SK-N-SH (cell line): ENCODE measurements around the gene COX5B. TPM values are rescaled to one million over a fixed set of nuclear protein-coding genes. Genes with fewer than 3 reads are reported as not detected.
"Not testable (repeated sequence)": the region's sequence is repeated elsewhere in the genome, so short reads cannot be mapped to it uniquely, and the experiment has no call there.

Experiments used
- CTCF ChIA-PET: fragments of 300-600, 350-600 bp; formaldehyde crosslinking; extraction: SDS; loops from one replicate; lab custom pipeline; 2021; lab: Yijun Ruan, JAX
- POLR2A ChIA-PET: fragments of 350-600 bp; sonication (Branson Sonifier 250); formaldehyde crosslinking; extraction: SDS; loops from one replicate; lab custom pipeline; 2020; ENCODE audit warnings: antibody characterized with exemption, inconsistent platforms; lab: Yijun Ruan, JAX
- DNase-seq: peaks from one replicate; pipeline ENCODE4 v3.0.0; 2012
- H2AFZ ChIP-seq: fragments of 200-600 bp; sonication (generic); 2 replicates; pipeline ENCODE4 v1.8.1; 2016; ENCODE audit warnings: antibody characterized with exemption, mild to moderate bottlenecking, low read depth
- H3F3A ChIP-seq: fragments of 200-600 bp; sonication (generic); replicated peaks from 2 replicates; pipeline ENCODE3; 2016; ENCODE audit warnings: antibody characterized with exemption, mild to moderate bottlenecking; ENCODE audit not compliant: insufficient read depth
- H3K27ac ChIP-seq, 2 experiments: fragments of 200-500 bp in 1 of 2; fragments of 200-600 bp in 1 of 2; sonication (Bioruptor generic) in 1 of 2; sonication (generic), shearing (Covaris generic) in 1 of 2; 2 replicates each; pipeline versions ENCODE4 v1.5.1 to v1.6.1; 2014 to 2016; ENCODE audit warnings: low read depth in 2 of 2, inconsistent platforms in 1 of 2, low read length in 1 of 2, mild to moderate bottlenecking in 1 of 2, mixed read lengths in 1 of 2
- H3K27me3 ChIP-seq: fragments of 200-600 bp; sonication (generic), shearing (Covaris generic); 2 replicates; pipeline ENCODE4 v1.6.1; 2016; ENCODE audit warnings: mixed run types; ENCODE audit not compliant: insufficient read depth
- H3K36me3 ChIP-seq, 2 experiments: fragments of 200-500 bp in 1 of 2; fragments of 200-600 bp in 1 of 2; sonication (Bioruptor generic) in 1 of 2; sonication (generic) in 1 of 2; replicated peaks in 1 of 2; 2 replicates each; pipeline versions ENCODE3 to v1.5.1; 2014 to 2016; ENCODE audit warnings: low read length in 1 of 2, mild to moderate bottlenecking in 1 of 2; ENCODE audit not compliant: insufficient read depth in 2 of 2, control insufficient read depth in 1 of 2
- H3K4me1 ChIP-seq, 2 experiments: fragments of 200-500 bp in 1 of 2; fragments of 200-600 bp in 1 of 2; sonication (Bioruptor generic) in 1 of 2; sonication (generic), shearing (Covaris generic) in 1 of 2; 2 replicates each; pipeline versions ENCODE4 v1.5.1 to v1.6.1; 2014 to 2016; ENCODE audit warnings: low read depth in 1 of 2, low read length in 1 of 2, mixed run types in 1 of 2; ENCODE audit not compliant: insufficient read depth in 2 of 2, control insufficient read depth in 1 of 2
- H3K4me2 ChIP-seq: fragments of 200-600 bp; sonication (generic), shearing (Covaris generic); 2 replicates; pipeline ENCODE4 v1.6.1; 2017; ENCODE audit warnings: mixed run types
- H3K4me3 ChIP-seq, 2 experiments: fragments of 200-500 bp in 1 of 2; fragments of 200-600 bp in 1 of 2; sonication (Bioruptor generic) in 1 of 2; sonication (generic), shearing (Covaris generic) in 1 of 2; 2 replicates each; pipeline versions ENCODE4 v1.5.1 to v1.8.1; 2014 to 2016; ENCODE audit warnings: low read depth in 2 of 2, inconsistent platforms in 1 of 2, low read length in 1 of 2, mild to moderate bottlenecking in 1 of 2, mixed read lengths in 1 of 2, moderate library complexity in 1 of 2
- H3K79me2 ChIP-seq: fragments of 200-600 bp; sonication (generic); 2 replicates; pipeline ENCODE4 v1.8.1; 2017; ENCODE audit warnings: mild to moderate bottlenecking; ENCODE audit not compliant: insufficient read depth
- H3K9ac ChIP-seq: fragments of 200-600 bp; sonication (generic); 2 replicates; pipeline ENCODE4 v1.6.1; 2017; ENCODE audit warnings: mixed run types
- H3K9me2 ChIP-seq: fragments of 200-600 bp; sonication (generic); 2 replicates; pipeline ENCODE4 v1.6.1; 2017; ENCODE audit warnings: mixed run types
- H3K9me3 ChIP-seq: fragments of 200-600 bp; sonication (generic); 2 replicates; pipeline ENCODE4 v1.6.1; 2017; ENCODE audit warnings: mixed run types, mild to moderate bottlenecking, moderate library complexity
- H4K20me1 ChIP-seq: fragments of 200-600 bp; sonication (generic); 2 replicates; pipeline ENCODE4 v1.6.1; 2017; ENCODE audit warnings: mild to moderate bottlenecking, mixed run types; ENCODE audit not compliant: insufficient read depth
- CTCF ChIP-seq: fragments of 200-600 bp; sonication (generic); IDR thresholded peaks from 2 replicates; pipeline ENCODE4 v1.6.1; 2017; ENCODE audit warnings: antibody characterized with exemption, mild to moderate bottlenecking, moderate library complexity
- EZH2phosphoT487 ChIP-seq: fragments of 200-600 bp; sonication (generic); IDR thresholded peaks from 2 replicates; pipeline ENCODE4 v1.6.1; 2017; ENCODE audit warnings: low read depth, mixed run types, mild to moderate bottlenecking, antibody characterized with exemption, moderate library complexity, borderline replicate concordance
- FOXM1 ChIP-seq: IDR thresholded peaks from 2 replicates; pipeline ENCODE4 v1.4.0; 2012; ENCODE audit warnings: low read depth, mild to moderate bottlenecking
- MAX ChIP-seq: IDR thresholded peaks from 2 replicates; pipeline ENCODE4 v1.4.0; 2012; ENCODE audit warnings: low read depth
- MEF2A ChIP-seq: IDR thresholded peaks from 2 replicates; pipeline ENCODE4 v1.4.0; 2012; ENCODE audit warnings: low read depth, borderline replicate concordance
- MXI1 ChIP-seq: IDR thresholded peaks from 2 replicates; pipeline ENCODE4 v1.6.1; 2012; ENCODE audit warnings: mild to moderate bottlenecking, low read depth, low read length, improper control_type of control experiment
- POLR2AphosphoS5 ChIP-seq: IDR thresholded peaks from 2 replicates; pipeline ENCODE4 v1.6.1; 2012; ENCODE audit warnings: low read depth, low read length
- RCOR1 ChIP-seq: fragments of 150-350 bp; IDR thresholded peaks from 2 replicates; pipeline ENCODE4 v1.6.1; 2017; ENCODE audit warnings: antibody characterized with exemption, low read length
- RFX5 ChIP-seq: IDR thresholded peaks from 2 replicates; pipeline ENCODE4 v1.6.1; 2012; ENCODE audit warnings: mild to moderate bottlenecking, improper control_type of control experiment, low read length
- RXRA ChIP-seq: IDR thresholded peaks from 2 replicates; pipeline ENCODE4 v1.4.0; 2012; ENCODE audit warnings: low read depth, mild to moderate bottlenecking, borderline replicate concordance
- TAF1 ChIP-seq: IDR thresholded peaks from 2 replicates; pipeline ENCODE4 v1.6.1; 2012; ENCODE audit warnings: low read depth, mild to moderate bottlenecking, low read length, moderate library complexity, borderline replicate concordance
- USF1 ChIP-seq: IDR thresholded peaks from 2 replicates; pipeline ENCODE4 v1.4.0; 2012; ENCODE audit warnings: low read depth, borderline replicate concordance
- USF2 ChIP-seq: fragments of 150-350 bp; IDR thresholded peaks from 2 replicates; pipeline ENCODE4 v1.6.1; 2017; ENCODE audit warnings: antibody characterized with exemption, low read length, low read depth, borderline replicate concordance
- WGBS: methylation state at CpG from one replicate; pipeline ENCODE4 v1.1.6; 2017; ENCODE audit warnings: low lambda C conversion rate; 5-methylcytosine and 5-hydroxymethylcytosine counted together
- polyA plus RNA-seq, 3 experiments: library from polyadenylated mRNA; depleted of rRNA; stranded (reverse); fragments of >200 nt; gene quantifications; 2 replicates each; pipeline ENCODE4 v1.2.3, GENCODE V29; 2012

The COX5B gene
- polyA plus RNA-seq, 1 of the 3 experiments (the other 2 are of a cell fraction): 702 TPM

GRCh38 chr2:97670471-97670870, 24.6 kb downstream of the COX5B start (continued):
- TF ChIP-seq TAF1: no peak
- no peak for TF ChIP-seq RXRA
- TF ChIP-seq, all 33 proteins: peak for 0

GRCh38 chr2:97671526-97671925, 25.7 kb downstream of the COX5B start:
- TF ChIP-seq EZH2phosphoT487: no peak
- no peak for TF ChIP-seq MEF2A
- TF ChIP-seq MXI1: no peak
- TF ChIP-seq USF2: no peak
- H2AFZ ChIP-seq: no peak overlapping the region
- DNase-seq: no peak
- H3F3A ChIP-seq: no peaks in the 10 kb centered on the region
- H3K4me1 ChIP-seq: no peaks in the 10 kb centered on the region
- no peak overlapping the region for H3K4me2 ChIP-seq
- H3K4me3 ChIP-seq: no peak overlapping the region
- no peaks in the 10 kb centered on the region for H3K79me2 ChIP-seq
- POLR2A ChIA-PET: no interaction called here
- H3K9me2 ChIP-seq: no peaks in the 10 kb centered on the region
- no peak overlapping the region for H3K9ac ChIP-seq
- H4K20me1 ChIP-seq: no peaks in the 10 kb centered on the region
- H3K36me3 ChIP-seq: no peaks in the 10 kb centered on the region
- CTCF ChIA-PET: no interaction called here
- 76% methylated on average over 5 of the region's 7 CpGs for WGBS
- H3K27me3 ChIP-seq: no peaks in the 10 kb centered on the region
- no peak overlapping the region for H3K27ac ChIP-seq
- H3K9me3 ChIP-seq: no peaks in the 10 kb centered on the region

- H3K4me3 ChIP-seq, H4K20me1 ChIP-seq, H3K4me2 ChIP-seq, H3K27ac ChIP-seq, H3K9ac ChIP-seq, H3K27me3 ChIP-seq, H3K4me1 ChIP-seq, H3K9me3 ChIP-seq, H3K79me2 ChIP-seq, H3F3A ChIP-seq, H3K9me2 ChIP-seq, DNase-seq, H3K36me3 ChIP-seq, H2AFZ ChIP-seq, POLR2A ChIA-PET: not testable (repeated sequence)
- CTCF ChIA-PET: interaction anchor here (1.2 to 1.5 kb wide), 2 partner anchors 9 to 82 kb away, joined by 5 read pairs; partner anchors contain the start of gene ACTR1B
- 92% methylated on average over 3 of the region's 6 CpGs for WGBS
These were observed 26.8 kb downstream of the COX5B start for GRCh38 chr2:97672606-97673140.

GRCh38 chr2:97673182-97673914, 27.5 kb downstream of the COX5B start:
- POLR2A ChIA-PET: no interaction called here
- Histone ChIP-seq H2AFZ (no peak overlapping the region), H3K4me2 (no peak overlapping the region), H3K27ac (no peak overlapping the region), H3K79me2 (no peaks in the 10 kb centered on the region), H3K36me3 (no peaks in the 10 kb centered on the region), H3K4me1 (no peaks in the 10 kb centered on the region), H3K9me2 (no peaks in the 10 kb centered on the region), H3K27me3 (no peaks in the 10 kb centered on the region), H3F3A (no peaks in the 10 kb centered on the region), H3K9me3 (no peaks in the 10 kb centered on the region), H3K4me3 (no peak overlapping the region), H3K9ac (no peak overlapping the region), H4K20me1 (no peaks in the 10 kb centered on the region)
- WGBS: 88% methylated on average over 9 of the region's 9 CpGs
- CTCF ChIA-PET: interaction anchor here (1.2 to 1.5 kb wide), 2 partner anchors 9 to 82 kb away, joined by 5 read pairs; partner anchors contain the start of gene ACTR1B
- TF ChIP-seq POLR2AphosphoS5 (no peak), MAX (no peak), USF1 (no peak), RFX5 (no peak), FOXM1 (no peak), CTCF (no peak), RCOR1 (no peak)
- DNase-seq: no peak
